Midbrain (tissue), 1 donor: ENCODE results near the gene PCDH19.
"Not testable (repeated sequence)": the region's sequence is repeated elsewhere in the genome, so short reads cannot be mapped to it uniquely, and the experiment has no call there.

Experiments
- DNase-seq: peaks from one replicate; lab custom pipeline; 2025; lab: John Stamatoyannopoulos, UW

Gene PCDH19, protein sequence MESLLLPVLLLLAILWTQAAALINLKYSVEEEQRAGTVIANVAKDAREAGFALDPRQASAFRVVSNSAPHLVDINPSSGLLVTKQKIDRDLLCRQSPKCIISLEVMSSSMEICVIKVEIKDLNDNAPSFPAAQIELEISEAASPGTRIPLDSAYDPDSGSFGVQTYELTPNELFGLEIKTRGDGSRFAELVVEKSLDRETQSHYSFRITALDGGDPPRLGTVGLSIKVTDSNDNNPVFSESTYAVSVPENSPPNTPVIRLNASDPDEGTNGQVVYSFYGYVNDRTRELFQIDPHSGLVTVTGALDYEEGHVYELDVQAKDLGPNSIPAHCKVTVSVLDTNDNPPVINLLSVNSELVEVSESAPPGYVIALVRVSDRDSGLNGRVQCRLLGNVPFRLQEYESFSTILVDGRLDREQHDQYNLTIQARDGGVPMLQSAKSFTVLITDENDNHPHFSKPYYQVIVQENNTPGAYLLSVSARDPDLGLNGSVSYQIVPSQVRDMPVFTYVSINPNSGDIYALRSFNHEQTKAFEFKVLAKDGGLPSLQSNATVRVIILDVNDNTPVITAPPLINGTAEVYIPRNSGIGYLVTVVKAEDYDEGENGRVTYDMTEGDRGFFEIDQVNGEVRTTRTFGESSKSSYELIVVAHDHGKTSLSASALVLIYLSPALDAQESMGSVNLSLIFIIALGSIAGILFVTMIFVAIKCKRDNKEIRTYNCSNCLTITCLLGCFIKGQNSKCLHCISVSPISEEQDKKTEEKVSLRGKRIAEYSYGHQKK (N-terminal part only)

DNA sequence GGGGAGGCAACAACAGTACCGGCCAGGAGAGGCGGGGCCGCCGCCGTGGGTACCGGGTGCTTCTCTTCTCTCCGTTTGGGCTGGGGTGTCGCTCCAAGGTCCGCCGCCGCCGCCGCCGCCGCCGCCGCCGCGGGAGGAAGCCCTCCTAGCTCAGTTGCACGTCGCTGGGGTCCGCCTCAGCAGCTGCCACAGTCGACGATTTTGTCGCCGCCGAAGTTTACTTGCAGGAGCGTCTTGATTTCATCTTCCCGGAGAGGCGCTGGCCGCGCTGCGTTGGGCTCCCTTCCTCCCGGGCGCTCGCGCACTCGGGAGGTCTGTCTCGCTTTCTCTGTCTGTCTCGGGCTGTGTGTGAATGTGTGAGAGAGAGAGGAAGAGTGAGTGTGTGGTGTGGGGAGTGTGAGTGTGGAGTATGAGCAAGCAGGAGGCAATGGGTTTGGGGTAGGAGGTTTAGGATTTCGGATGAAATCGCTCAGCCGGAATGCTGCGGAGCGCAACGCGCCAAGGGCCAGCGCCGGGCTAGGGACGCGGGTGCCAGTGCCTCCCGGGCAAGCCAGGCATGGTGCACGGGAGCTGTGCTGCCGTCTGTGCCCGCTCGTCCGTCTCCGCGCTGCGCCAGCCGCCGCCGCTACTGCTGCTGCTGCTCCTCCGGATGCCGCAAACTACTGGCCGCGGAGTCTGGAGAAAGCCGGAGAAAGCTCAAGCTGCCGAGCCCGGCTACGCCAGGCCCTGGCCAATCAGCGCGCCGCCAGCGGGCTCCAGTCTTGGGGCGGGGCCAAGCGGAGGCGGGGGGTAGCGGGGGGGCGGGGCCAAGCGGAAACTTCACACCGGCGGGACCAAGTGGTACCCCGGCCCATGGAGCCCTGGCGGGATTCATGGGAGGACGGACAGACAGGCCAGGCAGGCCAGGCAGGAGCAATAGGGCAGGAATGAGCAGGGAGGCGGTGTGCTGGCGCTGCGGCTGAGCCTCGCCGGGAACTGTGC lies at the start of gene PCDH19:
Gene PCDH19, minus strand, starts transcription at position 664 of the 981 bp plus-strand sequence. CDS start 1,676 bp downstream, outside the sequence.
- DNase-seq, result peak; percentile 49

DNA sequence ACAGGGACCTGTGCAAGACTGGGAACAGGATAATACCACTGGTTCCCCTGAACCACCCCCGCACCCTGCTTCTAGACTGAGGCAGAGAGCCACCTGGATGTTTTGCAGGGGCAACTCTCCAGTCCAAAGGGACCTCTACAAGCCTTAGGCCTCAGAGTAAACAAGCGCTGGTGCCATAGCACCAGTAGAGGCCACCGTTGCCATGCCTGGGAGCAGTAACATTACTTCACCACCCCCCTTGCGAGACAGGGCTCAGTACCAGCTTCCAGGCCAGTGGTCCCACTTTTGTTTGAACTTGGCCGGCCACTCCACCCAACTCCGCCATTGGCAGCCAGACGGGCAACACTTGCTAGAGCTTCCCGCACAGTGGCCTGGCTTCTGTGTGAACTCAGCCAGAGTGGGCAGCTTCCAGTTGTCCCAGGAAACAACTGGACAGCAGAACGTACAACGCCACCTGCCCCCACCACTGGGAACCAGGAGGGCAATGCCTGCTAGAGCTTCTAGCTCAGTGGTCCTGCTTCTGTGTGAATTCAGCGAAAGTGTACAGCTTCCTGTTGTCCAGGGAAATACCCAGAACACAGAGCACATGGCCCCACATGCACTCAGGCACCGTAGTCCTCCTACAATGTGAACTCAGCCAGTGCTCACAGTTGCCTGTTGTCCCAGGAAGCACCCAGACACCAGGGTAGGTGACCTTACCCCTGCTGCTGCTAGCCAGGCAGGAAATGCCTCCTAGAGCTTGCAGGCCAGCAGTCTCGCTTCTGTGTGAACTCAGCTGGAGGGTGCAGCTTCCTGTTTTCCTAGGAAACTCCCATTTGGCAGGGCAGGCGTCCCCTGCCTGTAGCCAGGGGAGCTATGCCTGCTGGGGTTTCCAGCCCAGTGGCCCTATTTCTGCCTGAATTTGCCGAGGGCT lies 39.9 kb upstream of the PCDH19 start:
- no peak for DNase-seq

DNA sequence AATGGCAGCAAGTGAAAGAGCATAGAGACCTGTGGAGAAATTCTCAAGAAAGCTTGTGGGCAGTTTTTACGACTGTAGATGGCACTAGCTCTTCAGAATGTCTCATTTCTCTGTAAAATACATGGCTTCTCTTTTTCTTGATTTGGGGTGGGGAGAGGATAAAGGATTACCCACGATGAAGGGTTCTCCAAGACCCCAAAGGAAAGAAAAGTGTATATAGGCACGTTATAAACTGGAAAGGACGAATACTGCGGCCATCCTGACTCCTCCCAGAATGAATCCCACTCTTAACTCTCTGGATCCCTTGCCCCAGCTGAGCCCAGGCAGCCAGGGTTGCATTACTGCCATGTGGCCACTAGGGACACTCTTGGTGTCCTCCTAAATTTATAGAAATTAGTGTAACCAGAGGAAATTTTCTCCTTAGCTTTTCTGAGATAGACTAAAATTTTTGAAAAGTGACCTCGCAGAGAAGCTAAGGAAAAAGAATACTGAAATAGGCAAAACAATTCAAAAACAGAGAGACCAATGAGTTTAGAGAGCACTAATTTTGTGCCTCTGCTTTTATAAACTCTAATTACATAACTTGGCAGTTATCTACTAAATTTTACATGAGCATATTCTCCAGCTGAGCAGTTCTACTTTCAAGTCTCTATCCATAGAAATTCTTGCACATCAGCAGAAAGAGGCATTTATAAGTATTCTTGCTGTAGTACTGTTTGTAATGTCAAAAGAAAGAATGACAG lies 37.8 kb upstream of the PCDH19 start:
- peak; percentile 34 for DNase-seq

DNA sequence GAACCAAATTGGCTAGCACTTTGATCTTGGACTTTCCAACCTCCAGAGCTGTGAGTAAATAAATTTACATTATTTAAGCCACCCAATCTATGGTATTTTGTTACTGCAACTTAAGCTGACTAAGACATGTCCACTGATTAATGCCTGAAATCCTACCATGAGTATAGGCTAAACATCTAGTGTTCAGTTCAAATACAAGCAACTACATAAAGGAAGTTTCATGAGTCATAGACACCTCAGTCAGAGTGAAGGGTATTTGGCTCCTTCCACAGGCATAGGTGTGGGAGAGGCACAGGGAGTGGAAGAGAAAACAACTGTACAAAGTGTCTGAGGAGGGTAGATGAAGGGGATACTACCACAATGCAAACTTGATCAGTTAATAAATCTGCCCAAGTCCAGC lies 35.5 kb upstream of the PCDH19 start:
- DNase-seq, result no peak

DNA sequence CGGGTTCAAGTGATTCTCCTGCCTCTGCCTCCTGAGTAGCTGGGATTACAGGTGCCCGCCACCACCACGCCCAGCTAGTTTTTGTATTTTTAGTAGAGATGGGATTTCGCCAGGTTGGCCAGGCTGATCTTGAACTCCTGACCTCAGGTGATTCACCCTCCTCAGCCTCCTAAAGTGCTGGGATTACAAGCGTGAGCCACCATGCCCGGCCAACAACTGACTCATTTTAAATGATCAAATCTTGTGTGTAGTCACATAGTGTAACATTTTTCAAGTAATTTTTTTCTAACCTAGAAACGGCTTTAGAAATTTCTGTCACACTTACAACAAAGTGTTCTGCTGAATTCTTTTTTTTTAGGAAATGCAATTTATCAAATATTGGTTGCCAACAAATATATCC lies 31.2 kb upstream of the PCDH19 start:
- DNase-seq, result not testable (repeated sequence)

DNA sequence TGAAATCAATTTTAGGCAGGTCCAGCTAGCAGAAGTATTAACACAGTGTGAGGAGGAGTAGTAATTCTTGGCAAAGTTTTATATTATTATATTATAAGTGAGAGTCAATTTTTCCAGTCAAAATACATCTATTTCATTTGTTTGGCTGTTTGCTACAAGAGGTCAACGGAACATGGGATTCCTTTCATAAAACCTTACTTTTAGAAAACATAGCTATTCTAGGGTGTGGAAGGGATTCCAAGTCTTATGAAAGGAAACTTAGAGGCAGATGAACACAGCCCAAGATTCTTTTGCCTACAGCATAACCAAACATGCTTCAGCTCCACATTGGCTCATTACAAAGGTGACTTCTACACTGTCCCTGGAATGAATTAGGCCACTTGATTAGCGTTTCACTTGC lies 29.9 kb upstream of the PCDH19 start:
- DNase-seq, result no peak

DNA sequence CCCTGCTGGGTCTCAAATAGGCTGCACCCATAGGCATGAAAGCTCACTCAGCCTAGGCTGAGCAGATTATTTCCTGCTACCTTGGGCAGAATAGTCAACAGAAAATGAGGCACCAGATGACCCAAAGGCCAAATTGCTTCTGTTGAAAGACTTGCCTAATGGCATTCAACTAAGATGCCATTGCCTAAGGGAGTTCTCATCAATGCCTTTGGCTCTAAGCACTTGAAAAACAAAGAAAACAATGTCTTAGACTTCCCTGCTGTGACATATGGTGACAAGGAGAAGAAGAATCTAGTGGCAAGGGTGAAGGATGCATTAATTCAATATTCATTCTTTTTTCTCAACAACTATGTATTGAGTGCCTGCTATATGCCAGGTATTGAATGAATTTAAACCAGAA lies 25.7 kb upstream of the PCDH19 start:
- no peak for DNase-seq

DNA sequence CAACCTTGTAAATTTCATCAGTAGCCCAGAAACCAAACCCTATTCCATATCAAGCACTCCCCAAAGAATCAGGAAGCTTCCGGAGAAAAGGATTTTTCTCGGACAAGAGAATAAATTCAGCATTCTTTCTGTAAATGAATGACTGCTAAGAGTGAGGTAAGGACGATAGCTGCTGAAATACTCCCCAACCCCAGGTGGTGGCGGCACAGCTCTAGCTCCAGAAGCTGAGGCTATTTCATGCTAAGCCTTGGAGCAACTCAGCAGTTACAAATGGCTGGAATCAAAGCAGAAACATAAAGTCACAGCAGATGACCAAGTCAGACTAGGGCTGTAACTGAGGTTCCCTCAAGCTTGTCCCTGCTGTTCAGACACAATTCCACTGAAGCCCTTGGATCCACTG lies 13.9 kb upstream of the PCDH19 start:
- no peak for DNase-seq

DNA sequence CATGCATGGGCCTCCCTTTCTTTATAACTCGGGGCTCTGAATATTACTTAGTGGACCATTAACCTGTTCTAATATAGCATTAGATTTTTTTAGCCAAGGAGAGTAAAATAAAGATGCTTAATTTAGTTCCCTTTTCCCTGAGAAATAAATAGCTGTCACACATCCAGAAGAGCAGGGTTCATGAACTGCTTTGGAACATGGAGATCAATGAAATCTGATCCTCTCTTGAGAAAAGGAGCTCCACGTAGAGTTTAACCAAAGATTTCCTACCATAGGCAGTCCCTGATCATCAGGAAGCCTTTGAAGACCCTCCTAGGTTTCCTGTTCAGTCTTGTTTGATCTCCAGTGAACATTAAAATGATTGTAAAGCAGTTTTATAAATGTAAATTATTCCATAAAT lies 8.5 kb upstream of the PCDH19 start:
- DNase-seq, result no peak

DNA sequence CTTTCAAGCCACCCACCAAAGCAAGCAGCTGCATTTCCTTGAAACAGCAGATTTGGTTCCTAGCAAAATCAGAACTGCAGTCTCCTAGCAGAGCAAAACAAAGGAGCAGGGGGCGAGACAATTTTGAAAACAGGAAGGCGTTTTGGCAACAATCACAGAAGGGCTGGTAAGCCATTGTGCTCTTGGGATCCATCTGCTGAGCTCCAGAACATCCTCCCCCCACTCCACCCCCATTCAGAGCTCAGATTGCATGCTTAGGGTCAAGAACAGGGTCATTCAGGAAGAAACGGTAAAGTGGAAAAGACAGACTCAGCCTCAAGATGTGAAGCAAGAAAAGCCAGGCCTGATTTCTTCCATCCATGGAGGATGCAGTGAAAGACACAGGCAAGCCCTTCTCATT lies 7.6 kb upstream of the PCDH19 start:
- DNase-seq, result no peak

DNA sequence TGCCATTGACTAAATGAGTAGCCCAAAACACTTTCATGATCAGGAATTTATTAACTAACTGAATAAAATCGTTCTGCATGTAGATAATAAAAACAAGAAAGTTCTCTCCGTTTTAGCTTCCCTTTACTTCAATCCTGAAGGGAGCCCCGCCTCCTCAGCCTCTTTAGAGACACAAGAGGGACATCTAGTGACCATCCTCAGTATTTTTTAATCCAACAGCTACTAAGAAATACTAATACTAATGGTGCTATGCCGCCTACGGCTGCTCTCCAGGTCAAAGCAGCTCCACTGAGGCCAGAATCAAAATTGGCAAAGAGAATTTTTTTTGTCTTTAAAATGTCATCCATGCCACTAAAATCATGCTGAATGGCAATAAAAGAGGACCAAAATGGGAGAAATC lies 3.2 kb upstream of the PCDH19 start:
- peak; percentile 65 for DNase-seq

DNA sequence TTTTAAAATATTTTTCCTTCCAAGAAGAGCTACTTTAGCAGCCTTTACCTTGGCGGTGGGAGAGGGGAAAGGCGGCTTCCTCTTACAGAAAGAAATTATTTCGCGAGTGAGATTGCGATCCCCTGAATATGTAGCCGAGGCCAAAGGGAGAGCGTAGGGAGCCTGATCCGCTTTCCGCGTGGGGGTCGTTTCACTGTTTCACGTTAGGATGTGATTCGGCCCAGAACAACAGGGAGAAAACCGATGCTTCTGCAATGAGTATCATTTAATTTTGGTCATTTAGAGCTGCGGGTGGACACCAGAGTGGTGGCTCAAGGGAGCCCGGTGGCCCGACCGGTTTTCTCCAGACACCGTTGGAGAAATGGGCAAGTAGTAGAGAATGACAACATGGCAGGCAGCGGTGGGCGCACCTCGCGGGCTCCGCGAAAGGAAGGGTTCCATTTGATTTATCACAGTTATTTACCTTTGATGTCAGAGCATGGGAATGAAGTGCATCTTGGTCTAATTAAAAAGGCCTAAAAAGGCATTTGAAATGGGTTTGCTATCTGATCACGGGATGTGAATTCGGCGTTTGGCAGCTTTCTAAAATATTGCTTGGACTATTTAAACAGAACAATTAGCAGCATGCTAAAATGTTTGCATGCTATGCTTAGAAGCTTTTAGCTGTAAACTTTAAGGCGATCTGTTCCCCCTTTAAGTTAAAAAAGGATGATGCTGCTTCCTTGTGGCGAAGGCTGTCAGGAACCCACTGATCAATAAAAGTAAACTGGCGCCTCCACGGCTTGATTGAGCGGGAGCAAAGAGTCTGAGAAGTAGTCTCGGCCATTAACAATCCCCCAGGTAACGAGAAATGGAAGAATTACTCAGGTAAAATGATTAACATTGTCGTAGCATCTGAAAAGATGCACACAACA lies 2.0 kb upstream of the PCDH19 start:
- DNase-seq, result no peak

DNA sequence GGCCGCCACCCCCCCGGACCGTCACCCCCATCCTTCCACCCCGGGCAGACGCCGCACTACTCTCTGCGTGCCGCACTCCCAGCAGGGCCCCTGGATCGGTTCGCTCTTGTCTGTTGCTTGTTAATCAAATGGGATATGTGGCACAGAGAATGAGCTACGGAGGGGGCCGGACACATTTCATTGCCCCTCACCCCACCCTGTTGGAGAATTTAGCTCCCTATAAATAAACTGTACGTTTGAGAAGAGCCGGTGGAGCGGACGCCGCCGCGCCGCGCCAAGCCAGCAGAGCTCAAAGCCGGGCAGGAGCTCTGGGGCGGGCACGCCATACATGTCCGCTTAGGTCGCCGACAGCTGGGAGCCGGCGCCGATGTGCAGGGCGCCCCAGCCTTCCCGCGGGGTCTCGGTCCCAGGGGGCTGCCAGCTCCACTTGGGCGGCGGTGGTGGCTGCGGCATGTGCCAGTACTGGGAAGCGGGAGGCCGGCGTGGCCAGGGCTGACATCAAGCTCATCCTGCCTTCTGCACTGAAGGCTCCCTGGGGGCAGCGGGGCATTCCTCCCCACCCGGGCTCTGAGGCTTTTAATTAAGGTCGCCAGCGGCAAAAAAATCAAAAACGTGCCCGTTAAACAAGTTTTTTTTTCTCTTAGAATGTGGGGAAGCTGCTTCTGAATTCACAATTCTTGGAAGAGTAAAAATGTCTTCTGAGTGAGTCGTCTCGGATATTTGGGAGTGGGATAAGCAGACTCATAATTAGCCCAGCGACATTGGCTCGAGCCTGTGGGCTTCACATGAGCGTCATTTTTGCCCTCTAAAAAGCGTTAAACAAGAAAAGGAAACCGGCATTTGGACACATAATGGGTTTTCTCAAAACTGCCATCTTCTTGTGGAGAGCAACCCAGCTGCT lies 1.1 kb upstream of the PCDH19 start:
- no peak for DNase-seq

DNA sequence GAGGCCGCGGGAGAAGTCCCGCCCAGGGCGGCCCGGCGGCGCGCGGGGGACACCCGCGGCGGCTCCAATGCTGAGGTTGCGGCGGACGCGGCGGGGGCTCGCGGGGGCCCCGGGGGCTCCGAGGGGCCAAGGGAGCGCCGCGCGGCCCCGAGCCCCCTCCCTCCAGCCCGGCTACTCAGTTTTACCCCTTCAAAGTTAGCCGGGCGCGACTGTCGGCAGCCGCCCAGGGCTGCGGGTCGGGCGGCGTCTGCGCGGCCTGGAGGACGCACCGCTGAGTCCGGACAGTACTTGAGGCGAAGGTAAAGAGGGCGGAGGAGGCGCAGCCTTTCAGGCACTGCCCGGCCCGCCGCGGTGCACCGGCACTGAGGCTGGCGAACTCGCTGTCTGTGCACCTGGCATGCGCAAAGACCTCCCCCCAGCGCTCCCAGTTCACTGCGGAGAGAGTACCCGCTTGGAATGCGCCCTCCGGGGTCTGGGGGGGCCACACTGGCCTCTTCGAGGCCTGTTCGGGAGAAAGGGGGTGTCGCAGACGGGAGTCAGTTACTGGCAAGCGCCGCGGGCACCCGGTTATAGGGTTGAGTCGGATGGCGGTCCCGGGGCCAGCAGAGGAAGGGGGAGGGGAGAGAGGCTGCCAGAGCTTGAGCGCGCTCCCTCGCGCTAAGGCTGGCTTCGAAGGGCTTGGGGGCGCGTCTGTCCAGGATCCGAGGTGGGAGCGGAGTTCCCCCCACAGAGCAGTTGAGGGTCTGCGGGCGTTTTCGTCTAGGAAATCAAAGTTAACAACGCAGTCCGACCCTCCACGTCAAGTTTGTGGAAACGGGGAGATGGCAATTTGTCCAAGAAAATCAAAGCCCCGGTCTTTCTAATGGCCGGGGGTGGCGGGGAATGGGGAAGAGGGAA lies 1.1 kb downstream of the PCDH19 start:
- no peak for DNase-seq

DNA sequence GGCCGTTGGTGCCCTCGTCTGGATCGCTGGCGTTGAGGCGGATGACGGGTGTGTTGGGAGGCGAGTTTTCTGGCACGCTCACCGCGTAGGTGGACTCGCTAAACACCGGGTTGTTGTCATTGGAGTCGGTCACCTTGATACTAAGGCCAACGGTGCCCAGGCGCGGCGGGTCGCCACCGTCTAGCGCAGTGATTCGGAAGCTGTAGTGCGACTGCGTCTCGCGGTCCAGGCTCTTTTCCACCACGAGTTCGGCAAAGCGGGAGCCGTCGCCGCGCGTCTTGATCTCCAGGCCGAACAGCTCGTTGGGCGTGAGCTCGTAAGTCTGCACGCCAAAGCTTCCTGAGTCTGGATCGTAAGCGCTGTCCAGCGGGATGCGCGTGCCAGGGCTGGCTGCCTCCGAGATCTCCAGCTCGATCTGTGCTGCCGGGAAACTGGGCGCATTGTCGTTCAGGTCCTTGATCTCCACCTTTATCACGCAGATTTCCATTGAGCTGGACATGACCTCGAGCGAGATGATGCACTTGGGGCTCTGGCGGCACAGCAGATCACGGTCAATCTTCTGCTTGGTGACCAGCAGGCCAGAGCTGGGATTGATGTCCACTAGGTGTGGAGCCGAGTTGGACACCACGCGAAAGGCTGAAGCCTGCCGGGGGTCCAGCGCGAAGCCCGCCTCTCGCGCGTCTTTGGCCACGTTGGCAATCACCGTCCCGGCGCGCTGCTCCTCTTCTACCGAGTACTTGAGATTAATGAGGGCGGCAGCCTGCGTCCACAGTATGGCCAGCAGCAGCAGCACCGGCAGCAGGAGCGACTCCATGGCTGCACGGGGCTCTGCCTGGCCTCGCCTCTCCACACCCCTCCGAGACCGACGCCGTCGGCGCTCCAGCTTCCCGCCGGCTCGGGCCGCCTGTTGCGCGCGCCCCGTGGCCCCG lies 2.0 kb downstream of the PCDH19 start:
- no peak for DNase-seq
